ENCODE results near the gene NIT1. TPM values are rescaled to one million over a fixed set of nuclear protein-coding genes. Genes with fewer than 3 reads are reported as not detected.

Gene NIT1
- total and polyA plus RNA-seq, 11 donors = 25.8 to 42.7 (median 34.3) TPM

DNA sequence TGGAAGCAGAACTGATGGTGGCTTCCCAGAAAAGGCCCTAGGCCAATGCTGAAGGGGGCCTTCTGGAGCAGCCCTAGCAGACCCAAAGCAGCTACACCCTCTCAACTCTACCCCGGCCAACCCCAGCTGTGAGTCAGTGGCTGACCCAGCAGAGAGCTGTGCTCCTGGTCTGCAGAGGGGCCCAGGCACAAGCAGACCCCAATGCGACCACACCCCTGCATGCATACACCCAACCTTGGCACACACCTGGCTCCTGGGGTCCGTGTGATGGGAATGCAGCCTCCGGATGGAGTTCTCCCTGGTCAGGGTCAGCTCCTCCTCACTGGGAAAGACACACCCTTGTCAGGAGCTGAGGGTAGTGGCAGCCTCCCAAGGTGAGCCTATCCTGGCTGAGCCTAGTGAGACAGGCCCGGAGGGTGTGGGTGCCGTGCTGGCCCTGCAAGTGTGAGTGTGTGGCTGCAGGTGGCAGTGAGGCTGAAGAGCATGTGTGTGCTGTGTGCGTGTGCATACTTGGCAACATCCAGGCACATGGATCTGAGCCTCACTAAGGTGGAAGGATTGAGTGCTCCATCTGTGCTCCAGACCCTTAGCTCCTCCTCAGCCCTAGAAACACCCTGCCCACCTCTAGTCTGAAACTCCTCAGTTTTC, 44.3 kb upstream of the NIT1 start:
- WGBS, 4 donors = 70 to 89% (median 80%) methylated on average over 4 to 7 of the region's 7 CpGs
- Histone ChIP-seq H3K4me3 (no peak overlapping the region), H3K27ac (no peak overlapping the region), H3K27me3 (no peaks in the 10 kb centered on the region), H3K9me3 (no peaks in the 10 kb centered on the region), H3K4me1 (peaks cover 0 to 16% (median 0%) of the 10 kb centered on the region in 12 donors), H3K36me3 (no peaks in the 10 kb centered on the region)
- intact Hi-C loops (cut with DNase I) = no loop called here
- no peak for TF ChIP-seq POLR2A (IDR thresholded peaks at IDR 0.05)
- TF ChIP-seq, protein P1, sequence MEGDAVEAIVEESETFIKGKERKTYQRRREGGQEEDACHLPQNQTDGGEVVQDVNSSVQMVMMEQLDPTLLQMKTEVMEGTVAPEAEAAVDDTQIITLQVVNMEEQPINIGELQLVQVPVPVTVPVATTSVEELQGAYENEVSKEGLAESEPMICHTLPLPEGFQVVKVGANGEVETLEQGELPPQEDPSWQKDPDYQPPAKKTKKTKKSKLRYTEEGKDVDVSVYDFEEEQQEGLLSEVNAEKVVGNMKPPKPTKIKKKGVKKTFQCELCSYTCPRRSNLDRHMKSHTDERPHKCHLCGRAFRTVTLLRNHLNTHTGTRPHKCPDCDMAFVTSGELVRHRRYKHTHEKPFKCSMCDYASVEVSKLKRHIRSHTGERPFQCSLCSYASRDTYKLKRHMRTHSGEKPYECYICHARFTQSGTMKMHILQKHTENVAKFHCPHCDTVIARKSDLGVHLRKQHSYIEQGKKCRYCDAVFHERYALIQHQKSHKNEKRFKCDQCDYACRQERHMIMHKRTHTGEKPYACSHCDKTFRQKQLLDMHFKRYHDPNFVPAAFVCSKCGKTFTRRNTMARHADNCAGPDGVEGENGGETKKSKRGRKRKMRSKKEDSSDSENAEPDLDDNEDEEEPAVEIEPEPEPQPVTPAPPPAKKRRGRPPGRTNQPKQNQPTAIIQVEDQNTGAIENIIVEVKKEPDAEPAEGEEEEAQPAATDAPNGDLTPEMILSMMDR (IDR thresholded peaks at IDR 0.05) = no peak
- ATAC-seq (no peak), DNase-seq (no peak)

- Histone ChIP-seq H3K4me3 (no peak overlapping the region), H3K36me3 (no peaks in the 10 kb centered on the region), H3K9me3 (no peaks in the 10 kb centered on the region), H3K27me3 (peaks cover 0 to 4% (median 0%) of the 10 kb centered on the region in 9 donors), H3K27ac (no peak overlapping the region), H3K4me1 (peaks cover 0 to 16% (median 0%) of the 10 kb centered on the region in 12 donors)
- no peak for TF ChIP-seq POLR2A (IDR thresholded peaks at IDR 0.05)
- TF ChIP-seq, protein P1 (IDR thresholded peaks at IDR 0.05) = no peak
- no peak for ATAC-seq
- intact Hi-C loops (cut with DNase I) = no loop called here
- no peak for DNase-seq
- 72 to 82% (median 80%) methylated on average over 11 to 12 of the region's 12 CpGs for WGBS, 4 donors
Measured at GRCh38 chr1:161074676-161075368, 43.1 kb upstream of the NIT1 start.

GRCh38 chr1:161076410-161076809, 41.5 kb upstream of the NIT1 start:
- intact Hi-C loops (cut with DNase I) = no loop called here
- Histone ChIP-seq H3K9me3 (no peaks in the 10 kb centered on the region), H3K27me3 (peaks cover 0 to 5% (median 0%) of the 10 kb centered on the region in 9 donors), H3K4me1 (peaks cover 0 to 4% (median 0%) of the 10 kb centered on the region in 12 donors), H3K36me3 (no peaks in the 10 kb centered on the region), H3K4me3 (no peak overlapping the region), H3K27ac (no peak overlapping the region)
- TF ChIP-seq, protein P1 (IDR thresholded peaks at IDR 0.05) = no peak
- TF ChIP-seq POLR2A (IDR thresholded peaks at IDR 0.05) = no peak
- DNase-seq (no peak), ATAC-seq (no peak)

- Histone ChIP-seq H3K27ac (no peak overlapping the region), H3K4me1 (peaks cover 0 to 3% (median 0%) of the 10 kb centered on the region in 12 donors), H3K27me3 (peaks cover 0 to 5% (median 0%) of the 10 kb centered on the region in 9 donors), H3K4me3 (no peak overlapping the region), H3K36me3 (no peaks in the 10 kb centered on the region), H3K9me3 (no peaks in the 10 kb centered on the region)
- ATAC-seq (no peak), DNase-seq (no peak)
- WGBS, 4 donors = 64 to 81% (median 79%) methylated on average over 6 to 9 of the region's 9 CpGs
- TF ChIP-seq, protein P1 (IDR thresholded peaks at IDR 0.05) = no peak
- no peak for TF ChIP-seq POLR2A (IDR thresholded peaks at IDR 0.05)
- intact Hi-C loops (cut with DNase I) = no loop called here
Measured at GRCh38 chr1:161077426-161077825, 40.5 kb upstream of the NIT1 start.
